22Rv1 (cell line): ENCODE measurements around the gene FRS3.

Experiments
- ZFX ChIP-seq: fragments of 450-650 bp; IDR thresholded peaks from 2 replicates; pipeline ENCODE4 v1.6.1; 2017; ENCODE audit warnings: antibody characterized with exemption, borderline replicate concordance
- TF ChIP-seq, protein P1 (sequence below): fragments of 450-650 bp; IDR thresholded peaks from 2 replicates; pipeline ENCODE4 v1.5.1; 2017; ENCODE audit warnings: mild to moderate bottlenecking

DNA sequence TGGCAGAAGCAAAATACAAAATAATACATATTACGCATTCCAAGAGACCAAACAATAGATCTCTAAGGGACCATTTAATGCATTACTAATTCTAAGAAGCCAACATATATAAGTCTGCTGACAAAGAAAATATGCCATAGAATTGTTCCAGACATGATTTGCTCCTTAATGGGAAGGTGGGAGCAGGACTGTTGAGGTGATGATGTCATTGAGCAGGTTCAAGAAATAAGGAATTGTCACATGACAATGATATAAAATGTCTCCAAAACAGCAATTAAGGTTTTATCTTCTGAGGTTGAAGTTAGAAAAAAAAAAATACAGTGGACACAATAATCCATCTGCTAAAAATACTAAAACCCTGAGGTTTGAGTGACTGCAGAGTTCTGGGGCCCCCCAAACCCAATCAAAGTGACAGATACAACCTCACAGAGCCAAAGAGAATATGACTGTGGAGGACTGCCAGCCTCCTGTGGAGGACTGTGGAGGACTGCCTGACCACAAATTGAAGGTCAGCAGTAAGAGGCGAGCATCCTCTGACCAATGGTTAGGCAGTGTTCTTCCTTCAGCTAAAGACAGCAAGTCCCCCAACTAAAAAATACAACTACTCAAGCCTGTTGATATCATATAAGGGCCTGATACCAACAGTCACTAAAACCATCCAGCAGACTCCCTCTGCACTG, 46.8 kb upstream of the FRS3 start:
- TF ChIP-seq, protein P1, sequence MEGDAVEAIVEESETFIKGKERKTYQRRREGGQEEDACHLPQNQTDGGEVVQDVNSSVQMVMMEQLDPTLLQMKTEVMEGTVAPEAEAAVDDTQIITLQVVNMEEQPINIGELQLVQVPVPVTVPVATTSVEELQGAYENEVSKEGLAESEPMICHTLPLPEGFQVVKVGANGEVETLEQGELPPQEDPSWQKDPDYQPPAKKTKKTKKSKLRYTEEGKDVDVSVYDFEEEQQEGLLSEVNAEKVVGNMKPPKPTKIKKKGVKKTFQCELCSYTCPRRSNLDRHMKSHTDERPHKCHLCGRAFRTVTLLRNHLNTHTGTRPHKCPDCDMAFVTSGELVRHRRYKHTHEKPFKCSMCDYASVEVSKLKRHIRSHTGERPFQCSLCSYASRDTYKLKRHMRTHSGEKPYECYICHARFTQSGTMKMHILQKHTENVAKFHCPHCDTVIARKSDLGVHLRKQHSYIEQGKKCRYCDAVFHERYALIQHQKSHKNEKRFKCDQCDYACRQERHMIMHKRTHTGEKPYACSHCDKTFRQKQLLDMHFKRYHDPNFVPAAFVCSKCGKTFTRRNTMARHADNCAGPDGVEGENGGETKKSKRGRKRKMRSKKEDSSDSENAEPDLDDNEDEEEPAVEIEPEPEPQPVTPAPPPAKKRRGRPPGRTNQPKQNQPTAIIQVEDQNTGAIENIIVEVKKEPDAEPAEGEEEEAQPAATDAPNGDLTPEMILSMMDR, result no peak
- TF ChIP-seq ZFX, result no peak
